HG02610 (cell line): Measurements from ENCODE around the gene PRIMA1.

Source experiments
- ATAC-seq: cut with Tn5 transposase; IDR thresholded peaks from one replicate; pipeline ENCODE4 v1.9.1; 2021; ENCODE audit warnings: mild to moderate bottlenecking, moderate library complexity; ENCODE audit not compliant: unreplicated experiment

The PRIMA1 gene

GRCh38 chr14:93733631-93734030 lies 54.7 kb downstream of the PRIMA1 start:
- no peak for ATAC-seq

- no peak for ATAC-seq
Observed at GRCh38 chr14:93733231-93733630, 55.1 kb downstream of the PRIMA1 start.

- ATAC-seq = no peak
Observed at GRCh38 chr14:93732524-93732923, 55.8 kb downstream of the PRIMA1 start.

- ATAC-seq = no peak
Observed at GRCh38 chr14:93731753-93732152, 56.5 kb downstream of the PRIMA1 start.

- ATAC-seq = no peak
Observed at GRCh38 chr14:93729993-93730392, 58.3 kb downstream of the PRIMA1 start.

- ATAC-seq = no peak
Observed at GRCh38 chr14:93728651-93729016, 59.7 kb downstream of the PRIMA1 start.

- no peak for ATAC-seq
Observed at GRCh38 chr14:93727917-93728650, 60.2 kb downstream of the PRIMA1 start.

- ATAC-seq = no peak
Observed at GRCh38 chr14:93727039-93727740, 61.1 kb downstream of the PRIMA1 start.

- no peak for ATAC-seq
Observed at GRCh38 chr14:93725993-93726392, 62.3 kb downstream of the PRIMA1 start.

- ATAC-seq = no peak
Observed at GRCh38 chr14:93725002-93725582, 63.2 kb downstream of the PRIMA1 start.

- ATAC-seq = no peak
Observed at GRCh38 chr14:93723001-93723400, 65.3 kb downstream of the PRIMA1 start.

GRCh38 chr14:93720981-93721483 lies 67.3 kb downstream of the PRIMA1 start:
- ATAC-seq = no peak

- ATAC-seq = no peak
Observed at GRCh38 chr14:93720076-93720815, 68.0 kb downstream of the PRIMA1 start.

- ATAC-seq = no peak
Observed at GRCh38 chr14:93719256-93719655, 69.0 kb downstream of the PRIMA1 start.

- no peak for ATAC-seq
Observed at GRCh38 chr14:93717668-93718320, 70.5 kb downstream of the PRIMA1 start.

GRCh38 chr14:93716746-93717667 lies 71.3 kb downstream of the PRIMA1 start:
- ATAC-seq = no peak

- no peak for ATAC-seq
Observed at GRCh38 chr14:93716002-93716745, 72.1 kb downstream of the PRIMA1 start.

GRCh38 chr14:93715279-93715927 lies 72.9 kb downstream of the PRIMA1 start:
- no peak for ATAC-seq
